CD14-positive monocyte (primary cell): ENCODE data around the gene RBMX. TPM values are rescaled to one million over a fixed set of nuclear protein-coding genes. Genes with fewer than 3 reads are reported as not detected.
"Not testable (repeated sequence)": the region's sequence is repeated elsewhere in the genome, so short reads cannot be mapped to it uniquely, and the experiment has no call there.

ENCODE experiments used
- DNase-seq, 3 donors: peaks; one replicate each; pipeline ENCODE4 v3.0.0-alpha.2; 2011 to 2022
- H2AFZ ChIP-seq: 2 replicates; pipeline ENCODE4 v1.6.0; 2012; ENCODE audit warnings: mild to moderate bottlenecking, low read depth, low read length, inconsistent platforms; ENCODE audit not compliant: insufficient read depth, poor library complexity, severe bottlenecking
- H3K27ac ChIP-seq, 2 donors: 1 replicate in 1 of 2; 2 replicates in 1 of 2; pipeline ENCODE4 v1.5.1; 2012 to 2013; ENCODE audit warnings: low read length in 2 of 2, control low read depth in 1 of 2, inconsistent platforms in 1 of 2, low read depth in 1 of 2, mild to moderate bottlenecking in 1 of 2
- H3K27me3 ChIP-seq, 2 donors: one replicate each; pipeline versions ENCODE4 v1.6.0 to v1.6.1; 2011 to 2013; ENCODE audit warnings: low read length in 2 of 2; ENCODE audit not compliant: control insufficient read depth in 2 of 2, insufficient read depth in 2 of 2
- H3K36me3 ChIP-seq, 2 donors: replicated peaks in 1 of 2; 1 replicate in 1 of 2; 2 replicates in 1 of 2; pipeline versions ENCODE4 v1.5.1 to v1.6.1; 2012 to 2013; ENCODE audit warnings: low read length in 2 of 2, control low read depth in 1 of 2, inconsistent platforms in 1 of 2, mild to moderate bottlenecking in 1 of 2; ENCODE audit not compliant: insufficient read depth in 2 of 2, control insufficient read depth in 1 of 2
- H3K4me1 ChIP-seq, 2 donors: 1 replicate in 1 of 2; 2 replicates in 1 of 2; pipeline versions ENCODE4 v1.5.1 to v1.6.1; 2012 to 2013; ENCODE audit warnings: low read length in 2 of 2, control low read depth in 1 of 2, inconsistent platforms in 1 of 2, mild to moderate bottlenecking in 1 of 2, moderate library complexity in 1 of 2; ENCODE audit not compliant: insufficient read depth in 2 of 2, control insufficient read depth in 1 of 2
- H3K4me2 ChIP-seq: replicated peaks from 2 replicates; pipeline ENCODE3; 2012; ENCODE audit warnings: low read length, moderate library complexity, mild to moderate bottlenecking; ENCODE audit not compliant: poor library complexity, severe bottlenecking; ENCODE audit errors: extremely low read depth
- H3K4me3 ChIP-seq, 3 experiments: fragments of 200-600 bp in 1 of 3; sonication (generic) in 1 of 3; replicated peaks in 1 of 3; 1 replicate in 2 of 3; 2 replicates in 1 of 3; pipeline ENCODE4 v1.5.1; 2011 to 2013; ENCODE audit warnings: low read length in 3 of 3, mild to moderate bottlenecking in 3 of 3, control low read depth in 2 of 3, low read depth in 2 of 3, inconsistent platforms in 1 of 3, moderate library complexity in 1 of 3
- H3K79me2 ChIP-seq: 2 replicates; pipeline ENCODE4 v1.6.0; 2012; ENCODE audit warnings: mild to moderate bottlenecking, control low read depth, inconsistent platforms, low read length, moderate library complexity; ENCODE audit not compliant: insufficient read depth
- H3K9ac ChIP-seq: 2 replicates; pipeline ENCODE4 v1.6.0; 2017; ENCODE audit warnings: low read length, mild to moderate bottlenecking; ENCODE audit not compliant: insufficient read depth, poor library complexity, severe bottlenecking
- H3K9me3 ChIP-seq, 2 donors: replicated peaks in 1 of 2; 1 replicate in 1 of 2; 2 replicates in 1 of 2; pipeline versions ENCODE4 v1.5.1 to v1.6.1; 2012 to 2013; ENCODE audit warnings: low read length in 2 of 2, control low read depth in 1 of 2; ENCODE audit not compliant: control insufficient read depth in 1 of 2, insufficient read depth in 1 of 2
- H4K20me1 ChIP-seq: 2 replicates; pipeline ENCODE4 v1.6.0; 2012; ENCODE audit warnings: mild to moderate bottlenecking, low read length, control low read depth, moderate library complexity; ENCODE audit not compliant: insufficient read depth
- H3K27ac Mint-ChIP-seq, 7 donors: one replicate each; pipeline ENCODE4 v1.8.0; 2020; ENCODE audit warnings: mild to moderate bottlenecking in 7 of 7, mixed read lengths in 7 of 7, moderate library complexity in 6 of 7, inconsistent platforms in 2 of 7
- H3K27me3 Mint-ChIP-seq, 3 donors: one replicate each; pipeline ENCODE4 v1.8.0; 2021 to 2022; ENCODE audit warnings: low read depth in 3 of 3, mild to moderate bottlenecking in 3 of 3, mixed read lengths in 3 of 3, moderate library complexity in 3 of 3, inconsistent platforms in 1 of 3
- H3K36me3 Mint-ChIP-seq, 2 donors: one replicate each; pipeline ENCODE4 v1.8.0; 2020; ENCODE audit warnings: mixed read lengths in 2 of 2, inconsistent platforms in 1 of 2, mild to moderate bottlenecking in 1 of 2
- H3K4me1 Mint-ChIP-seq: one replicate; pipeline ENCODE4 v1.8.0; 2020; ENCODE audit warnings: mild to moderate bottlenecking, mixed read lengths
- H3K4me3 Mint-ChIP-seq, 2 donors: one replicate each; pipeline ENCODE4 v1.8.0; 2020; ENCODE audit warnings: mild to moderate bottlenecking in 2 of 2, mixed read lengths in 2 of 2, moderate library complexity in 1 of 2
- H3K9me3 Mint-ChIP-seq, 7 donors: one replicate each; pipeline ENCODE4 v1.8.0; 2020 to 2022; ENCODE audit warnings: mixed read lengths in 7 of 7, mild to moderate bottlenecking in 6 of 7, moderate library complexity in 6 of 7, inconsistent platforms in 2 of 7
- WGBS: methylation state at CpG from one replicate; pipeline ENCODE4 v1.1.5; 2013; ENCODE audit warnings: missing lambda C conversion rate; ENCODE audit not compliant: insufficient coverage; 5-methylcytosine and 5-hydroxymethylcytosine counted together
- intact Hi-C, 2 donors: fragments of 100-400 bp; cut with micrococcal nuclease; formaldehyde crosslinking; loops; one replicate each; pipeline versions ENCODE4 v1.15.0 to v1.15.1; 2023
- polyA plus RNA-seq, 3 donors: library from polyadenylated mRNA; depleted of rRNA in 1 of 3; unstranded in 2 of 3; stranded (reverse) in 1 of 3; fragments of 300-500 nt in 2 of 3; fragments of >200 nt in 1 of 3; fragmentation: Illumina TruSeq in 2 of 3; gene quantifications; 1 replicate in 2 of 3; 2 replicates in 1 of 3; pipeline ENCODE4 v1.2.3, GENCODE V29; 2012 to 2021
- TF ChIP-seq, protein P1 (sequence below): fragments of 200-600 bp; IDR thresholded peaks from one replicate; pipeline ENCODE4 v1.8.0; 2022; ENCODE audit warnings: antibody characterized with exemption, mild to moderate bottlenecking

Gene RBMX
- polyA plus RNA-seq, 3 donors, result 97.3 to 121 (median 112) TPM

DNA sequence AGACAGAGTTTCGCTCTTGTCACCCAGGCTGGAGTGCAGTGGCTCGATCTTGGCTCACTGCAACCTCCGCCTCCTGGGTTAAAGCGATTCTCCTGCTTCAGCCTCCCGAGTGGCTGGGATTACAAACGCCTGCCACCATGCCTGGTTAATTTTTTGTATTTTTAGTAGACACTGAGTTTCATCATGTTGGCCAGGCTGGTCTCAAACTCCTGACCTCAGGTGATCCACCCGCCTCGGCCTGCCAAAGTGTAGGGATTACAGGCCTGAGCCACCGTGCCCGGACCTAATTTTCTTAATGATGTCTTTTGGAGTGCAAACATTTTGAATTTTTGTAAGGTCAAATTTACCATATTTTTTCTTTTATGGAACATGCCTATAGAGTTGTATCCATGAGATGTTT, 19.5 kb upstream of the RBMX start:
- WGBS, result no CpG with 5 or more reads among the region's 10 CpGs
- H3K4me3 ChIP-seq, H3K27me3 ChIP-seq, H3K27me3 Mint-ChIP-seq, H3K4me1 ChIP-seq, H2AFZ ChIP-seq, H3K79me2 ChIP-seq, H3K36me3 ChIP-seq, H3K36me3 Mint-ChIP-seq, H3K4me3 Mint-ChIP-seq, H3K9me3 ChIP-seq, H3K9ac ChIP-seq, intact Hi-C loops, H4K20me1 ChIP-seq, DNase-seq, H3K27ac Mint-ChIP-seq, H3K4me1 Mint-ChIP-seq, H3K27ac ChIP-seq, H3K4me2 ChIP-seq: not testable (repeated sequence)
- peaks cover 0 to 10% (median 2%) of the 10 kb centered on the region in 7 donors for H3K9me3 Mint-ChIP-seq

DNA sequence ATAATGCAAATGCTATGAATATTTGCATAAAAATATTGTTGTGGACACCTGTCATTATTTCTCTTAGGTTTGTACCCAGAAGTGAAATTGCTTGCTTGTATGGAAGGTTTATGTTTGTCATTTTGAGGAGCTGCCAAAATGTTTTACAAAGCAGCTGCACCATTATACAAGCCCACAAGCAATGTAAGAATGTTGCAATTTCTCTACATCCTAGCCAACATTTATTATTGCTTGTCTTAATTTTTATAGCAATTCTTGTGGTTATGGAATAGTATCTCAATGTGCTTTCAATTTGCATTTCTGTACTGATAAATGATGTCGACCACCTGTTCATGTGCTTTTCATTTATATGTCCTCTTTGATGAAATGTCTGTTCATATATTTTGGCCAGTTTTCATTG, 18.7 kb upstream of the RBMX start:
- no peak overlapping the region for H2AFZ ChIP-seq
- H3K4me3 ChIP-seq, result no peak overlapping the region
- H3K9me3 ChIP-seq, result no peaks in the 10 kb centered on the region
- H3K4me2 ChIP-seq, result no peak overlapping the region
- no peaks in the 10 kb centered on the region for H3K36me3 ChIP-seq
- no peak overlapping the region for H3K27ac Mint-ChIP-seq
- no peak overlapping the region for H3K27ac ChIP-seq
- H3K9ac ChIP-seq, result no peak overlapping the region
- H3K9me3 Mint-ChIP-seq, result peaks cover 0 to 7% (median 0%) of the 10 kb centered on the region in 7 donors
- no peak overlapping the region for H3K4me3 Mint-ChIP-seq
- H3K4me1 Mint-ChIP-seq, result no peaks in the 10 kb centered on the region
- intact Hi-C loops, result no loop called here
- peaks cover 0 to 2% (median 0%) of the 10 kb centered on the region in 3 donors for H3K27me3 Mint-ChIP-seq
- TF ChIP-seq, protein P1, sequence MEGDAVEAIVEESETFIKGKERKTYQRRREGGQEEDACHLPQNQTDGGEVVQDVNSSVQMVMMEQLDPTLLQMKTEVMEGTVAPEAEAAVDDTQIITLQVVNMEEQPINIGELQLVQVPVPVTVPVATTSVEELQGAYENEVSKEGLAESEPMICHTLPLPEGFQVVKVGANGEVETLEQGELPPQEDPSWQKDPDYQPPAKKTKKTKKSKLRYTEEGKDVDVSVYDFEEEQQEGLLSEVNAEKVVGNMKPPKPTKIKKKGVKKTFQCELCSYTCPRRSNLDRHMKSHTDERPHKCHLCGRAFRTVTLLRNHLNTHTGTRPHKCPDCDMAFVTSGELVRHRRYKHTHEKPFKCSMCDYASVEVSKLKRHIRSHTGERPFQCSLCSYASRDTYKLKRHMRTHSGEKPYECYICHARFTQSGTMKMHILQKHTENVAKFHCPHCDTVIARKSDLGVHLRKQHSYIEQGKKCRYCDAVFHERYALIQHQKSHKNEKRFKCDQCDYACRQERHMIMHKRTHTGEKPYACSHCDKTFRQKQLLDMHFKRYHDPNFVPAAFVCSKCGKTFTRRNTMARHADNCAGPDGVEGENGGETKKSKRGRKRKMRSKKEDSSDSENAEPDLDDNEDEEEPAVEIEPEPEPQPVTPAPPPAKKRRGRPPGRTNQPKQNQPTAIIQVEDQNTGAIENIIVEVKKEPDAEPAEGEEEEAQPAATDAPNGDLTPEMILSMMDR, result no peak
- no peaks in the 10 kb centered on the region for H3K36me3 Mint-ChIP-seq
- H4K20me1 ChIP-seq, result no peaks in the 10 kb centered on the region
- no peaks in the 10 kb centered on the region for H3K79me2 ChIP-seq
- H3K27me3 ChIP-seq, result no peaks in the 10 kb centered on the region
- WGBS, result no CpG with 5 or more reads among the region's 1 CpG
- no peak for DNase-seq
- H3K4me1 ChIP-seq, result no peaks in the 10 kb centered on the region

DNA sequence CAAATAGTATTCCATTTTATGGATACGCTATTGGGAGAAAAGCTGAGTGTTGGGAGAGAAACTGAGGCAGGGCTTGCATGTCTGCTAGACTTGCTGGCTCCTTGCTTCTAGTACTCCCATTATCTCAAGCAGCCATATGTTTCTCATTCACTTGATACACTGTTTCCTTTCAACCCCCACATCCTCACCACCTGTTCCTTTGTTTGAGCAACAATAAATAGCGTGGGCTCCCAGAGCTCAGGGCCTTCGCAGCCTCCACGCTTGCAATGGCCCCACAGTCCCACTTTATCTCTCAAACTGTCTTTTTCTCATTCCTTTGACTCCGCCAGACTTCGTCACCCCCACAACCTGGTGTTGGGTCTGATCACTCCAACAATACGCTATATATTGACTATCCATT, 18.2 kb upstream of the RBMX start:
- WGBS, result 67% methylated on average over 1 of the region's 7 CpGs
- intact Hi-C loops, H2AFZ ChIP-seq, H3K4me1 ChIP-seq, H3K79me2 ChIP-seq, H3K36me3 Mint-ChIP-seq, DNase-seq, H3K9me3 ChIP-seq, H3K4me2 ChIP-seq, H4K20me1 ChIP-seq, H3K27ac Mint-ChIP-seq, H3K9me3 Mint-ChIP-seq, H3K36me3 ChIP-seq, H3K4me1 Mint-ChIP-seq, H3K4me3 ChIP-seq, H3K27ac ChIP-seq, H3K9ac ChIP-seq, H3K27me3 Mint-ChIP-seq, H3K4me3 Mint-ChIP-seq, H3K27me3 ChIP-seq: not testable (repeated sequence)
